Kidney capillary endothelial cell (primary cell): ENCODE data around the gene MCUB.

Experiments
- DNase-seq: peaks from one replicate; pipeline ENCODE4 v3.0.0-alpha.2; 2018; ENCODE audit warnings: low spot score

The MCUB gene

GRCh38 chr4:109682875-109683274 is 122.8 kb downstream of the MCUB start:
- DNase-seq = no peak

DNA sequence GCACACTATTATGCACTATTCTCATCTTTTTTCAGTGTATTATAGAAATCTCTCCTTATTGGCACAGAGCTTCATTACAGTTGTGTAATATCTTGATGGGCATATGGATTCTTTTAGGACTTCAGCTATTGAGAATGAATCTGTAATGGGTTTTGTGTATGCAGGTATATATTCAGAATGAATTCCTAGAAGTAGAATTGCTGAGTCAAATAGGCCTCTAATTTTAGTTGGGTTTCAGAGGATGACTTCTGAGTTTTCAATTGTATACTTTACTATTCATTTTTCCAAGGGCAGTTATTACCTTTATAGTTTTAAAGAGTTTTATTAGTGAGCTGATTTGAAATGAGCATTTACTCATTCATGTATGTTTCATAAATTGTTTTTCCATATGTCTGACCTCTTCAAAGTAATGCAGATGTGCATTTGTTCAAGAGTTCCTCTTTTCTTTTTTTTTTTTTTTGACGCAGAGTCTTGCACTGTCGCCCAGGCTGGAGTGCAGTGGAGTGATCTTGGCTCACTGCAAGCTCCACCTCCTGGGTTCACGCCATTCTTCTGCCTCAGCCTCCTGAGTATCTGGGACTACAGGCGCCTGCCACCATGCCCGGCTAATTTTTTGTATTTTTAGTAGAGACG is 123.7 kb downstream of the MCUB start:
- no peak for DNase-seq

- DNase-seq = no peak
Observed at GRCh38 chr4:109684727-109685126, 124.7 kb downstream of the MCUB start.

- DNase-seq = no peak
Observed at GRCh38 chr4:109690690-109691410, 130.8 kb downstream of the MCUB start.

DNA sequence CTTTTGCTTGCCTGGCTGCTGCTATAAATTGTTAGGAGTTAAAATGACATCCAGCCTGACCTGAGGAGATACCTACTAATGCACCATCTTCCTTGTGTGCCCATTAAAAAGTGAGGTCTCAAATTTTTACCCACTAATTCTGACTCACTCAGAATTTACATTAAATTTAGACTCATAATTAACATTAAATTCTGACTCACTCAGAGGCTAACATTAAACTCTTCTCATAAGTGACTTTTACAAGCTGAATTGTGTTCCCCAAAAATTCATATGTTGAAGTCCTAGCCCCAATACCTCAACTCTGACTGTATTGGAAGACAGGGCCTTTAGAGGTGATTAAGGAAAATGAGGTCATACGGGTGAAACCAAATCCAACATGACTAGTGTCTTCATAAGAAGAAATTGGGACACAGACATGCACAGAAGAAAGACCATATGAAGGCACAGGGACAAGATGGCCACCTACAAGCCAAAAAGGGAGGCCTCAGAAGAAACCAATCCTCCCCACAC is 131.4 kb downstream of the MCUB start:
- no peak for DNase-seq

DNA sequence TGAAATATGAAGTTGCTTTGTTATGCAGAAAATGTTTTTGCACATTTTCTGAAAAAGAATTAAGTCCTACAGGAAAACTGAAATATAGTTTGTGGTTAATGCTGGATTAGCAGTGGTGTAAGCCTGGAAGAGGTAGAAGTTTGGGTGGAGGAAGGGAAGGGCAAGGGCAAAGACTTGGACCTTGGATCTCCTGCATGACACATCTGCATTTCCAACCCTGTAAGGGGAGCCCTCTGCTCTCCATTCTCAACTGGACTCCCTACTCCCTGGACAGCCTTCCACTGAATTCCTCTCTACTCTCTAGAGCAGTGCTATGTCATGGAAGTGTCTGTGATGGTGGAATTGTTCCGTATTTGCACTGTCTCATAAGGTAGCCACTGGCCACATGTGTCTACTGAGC is 138.6 kb downstream of the MCUB start:
- no peak for DNase-seq

DNA sequence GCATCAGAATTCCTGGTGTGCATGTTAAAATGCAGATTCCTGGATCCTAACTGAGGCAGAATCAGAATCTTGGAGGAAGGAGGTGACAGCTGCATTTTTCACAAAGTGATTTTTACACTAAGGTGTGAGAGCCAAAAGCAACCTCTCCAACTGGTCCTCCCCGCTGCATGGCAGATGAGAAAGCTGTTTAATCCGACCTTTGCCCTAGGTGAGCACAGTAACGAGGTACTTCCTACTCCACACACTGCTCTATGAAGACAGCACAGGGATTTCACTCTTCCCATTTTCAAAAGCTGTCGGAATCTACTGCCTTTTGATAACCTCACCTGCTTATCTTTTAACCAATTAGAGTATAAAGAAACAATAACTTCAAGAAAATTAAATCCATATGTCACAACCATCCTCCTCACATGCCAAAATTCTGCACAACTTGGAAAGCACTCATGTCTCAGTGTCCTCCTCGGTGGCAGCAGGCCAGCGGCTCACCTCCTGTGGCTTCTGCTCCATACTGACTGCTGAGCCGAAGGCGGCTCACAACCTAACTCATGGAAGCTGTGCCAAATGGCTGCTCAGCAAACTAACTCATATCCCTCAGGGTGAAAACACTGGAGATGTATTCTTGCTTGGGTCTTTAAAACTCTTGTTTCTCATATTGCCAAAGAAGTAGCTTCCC is 139.6 kb downstream of the MCUB start:
- no peak for DNase-seq

DNA sequence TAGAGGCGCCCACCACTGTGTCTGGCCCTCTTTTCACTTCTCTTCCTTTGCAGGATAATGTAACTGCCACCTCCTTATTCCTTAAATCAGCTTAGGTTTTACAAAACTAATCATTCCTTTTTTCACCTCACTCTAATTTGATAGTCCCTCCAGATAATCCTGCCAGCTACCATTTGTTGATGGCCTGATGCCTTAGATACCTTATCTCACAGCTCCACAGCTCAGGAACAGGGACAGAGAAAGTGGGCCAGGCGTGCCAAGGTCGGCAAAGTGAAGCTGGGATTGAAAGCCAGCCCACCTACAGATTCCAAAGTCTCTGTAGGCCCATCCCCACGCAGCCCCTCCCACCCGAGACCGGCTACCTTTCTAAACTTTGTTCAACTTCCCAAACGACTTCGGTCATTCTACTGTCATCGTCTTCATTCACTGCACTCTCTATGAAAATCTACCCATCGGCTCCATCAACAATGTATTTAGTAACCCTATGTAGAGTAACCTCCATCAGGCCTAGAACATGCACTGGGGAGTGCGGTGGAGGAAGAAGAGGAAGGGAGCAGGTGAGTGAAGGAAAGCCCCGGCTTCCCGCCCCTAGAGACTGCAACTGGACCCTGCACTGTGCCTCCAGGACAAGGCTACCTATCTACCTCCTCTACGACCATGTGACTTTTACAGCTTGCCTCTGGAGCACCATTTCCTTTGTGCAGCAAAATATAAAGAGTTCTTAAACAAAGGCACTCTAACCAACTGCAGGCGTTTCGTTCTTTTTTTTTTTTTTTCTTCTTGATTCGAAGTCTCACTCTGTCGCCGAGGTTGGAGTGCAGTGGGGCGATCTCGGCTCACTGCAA is 141.7 kb downstream of the MCUB start:
- DNase-seq = peak; percentile 10

GRCh38 chr4:109702950-109703663 is 143.1 kb downstream of the MCUB start, which contains the start of gene CASP6:
Gene CASP6, minus strand, starts transcription at chr4:109703445. Its CDS starts 50 bp downstream, at chr4:109703395.
- DNase-seq = peak; percentile 56

DNA sequence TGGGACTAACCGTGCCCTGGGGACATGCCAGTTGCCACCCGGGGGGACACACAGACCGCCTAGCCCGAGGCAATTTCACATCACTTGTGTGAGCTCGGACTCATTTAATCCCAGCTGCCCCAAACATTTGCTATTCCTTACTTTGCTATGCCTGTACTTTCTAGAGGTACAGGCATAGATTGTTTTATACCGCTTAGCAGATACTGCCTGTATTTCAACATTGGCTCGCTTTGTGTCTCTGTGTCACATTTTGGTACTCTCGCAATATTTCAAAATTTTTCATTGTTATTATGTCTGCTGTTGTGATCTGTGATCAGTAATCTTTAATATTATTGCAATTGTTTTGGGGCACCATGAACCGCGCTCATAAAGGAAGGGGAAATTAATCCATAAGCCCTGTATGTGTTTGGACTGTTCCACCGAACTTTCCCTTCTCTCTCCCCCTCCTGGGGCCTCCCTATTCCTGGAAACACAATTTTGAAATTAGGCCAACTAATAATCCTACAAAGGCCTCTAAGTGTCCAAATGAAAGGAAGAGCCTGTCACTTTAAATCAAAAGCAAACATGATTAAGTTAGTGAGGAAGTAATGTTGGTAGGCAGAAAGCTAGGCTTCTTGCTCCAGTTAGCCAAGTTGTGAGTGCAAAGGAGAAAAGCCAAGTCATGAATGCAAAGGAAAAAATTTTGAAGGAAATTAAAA is 143.8 kb downstream of the MCUB start:
- peak; percentile 7 for DNase-seq

DNA sequence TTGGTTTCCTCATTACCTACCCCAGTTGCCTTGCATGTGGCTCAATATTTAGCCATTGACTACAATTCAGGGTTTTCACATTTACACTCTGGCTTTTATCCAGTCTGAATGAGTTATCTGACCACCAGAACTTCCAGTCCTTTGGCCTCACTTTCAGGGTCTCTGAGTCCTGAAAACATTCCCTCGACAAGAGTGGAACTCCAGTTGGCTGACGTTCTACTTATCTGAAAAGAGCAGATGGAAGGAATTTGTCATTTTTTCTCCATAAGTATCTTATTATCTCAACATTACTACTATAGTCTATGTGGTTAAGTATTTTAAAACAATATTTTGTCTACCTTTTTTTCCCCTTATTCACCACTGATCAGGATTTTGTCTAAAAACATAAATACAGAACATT is 148.4 kb downstream of the MCUB start:
- DNase-seq = no peak

DNA sequence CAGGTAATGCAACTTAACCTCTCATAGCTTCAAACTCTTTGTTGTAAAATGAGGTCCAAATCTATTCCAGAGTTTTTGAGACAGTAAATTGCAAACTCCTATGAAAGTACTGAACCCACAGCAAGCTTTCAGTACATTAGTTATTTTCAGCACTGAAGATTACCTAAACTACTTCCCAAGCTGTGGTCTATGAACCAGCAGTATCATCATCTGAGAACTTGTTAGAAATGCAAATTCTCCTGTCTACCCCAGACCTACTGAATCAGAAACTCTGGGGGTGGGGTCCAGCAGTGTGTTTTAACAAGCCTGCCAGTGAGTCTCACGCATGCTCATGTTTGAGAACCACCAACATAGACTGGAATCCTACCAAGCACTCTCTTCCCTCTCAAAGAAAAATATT is 148.9 kb downstream of the MCUB start:
- DNase-seq = no peak

- no peak for DNase-seq
Observed at GRCh38 chr4:109713500-109713899, 153.5 kb downstream of the MCUB start.

DNA sequence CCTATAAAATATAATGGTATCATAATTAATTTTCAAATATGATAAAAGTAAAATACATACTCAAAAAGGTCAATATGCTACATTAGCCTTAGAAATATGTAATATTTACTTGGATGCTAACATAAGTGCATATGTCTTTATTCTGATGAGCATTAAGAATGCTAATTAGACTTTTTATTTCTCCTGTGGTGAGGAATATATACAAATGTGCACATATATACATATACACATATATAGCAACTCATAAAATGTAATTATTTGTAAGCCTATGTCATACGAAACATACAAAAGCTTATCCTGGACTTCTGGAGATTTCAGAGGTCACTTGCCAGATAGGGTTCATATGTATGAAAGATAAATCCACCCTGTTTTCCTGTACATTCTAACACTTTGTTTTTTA is 158.7 kb downstream of the MCUB start:
- DNase-seq = no peak

DNA sequence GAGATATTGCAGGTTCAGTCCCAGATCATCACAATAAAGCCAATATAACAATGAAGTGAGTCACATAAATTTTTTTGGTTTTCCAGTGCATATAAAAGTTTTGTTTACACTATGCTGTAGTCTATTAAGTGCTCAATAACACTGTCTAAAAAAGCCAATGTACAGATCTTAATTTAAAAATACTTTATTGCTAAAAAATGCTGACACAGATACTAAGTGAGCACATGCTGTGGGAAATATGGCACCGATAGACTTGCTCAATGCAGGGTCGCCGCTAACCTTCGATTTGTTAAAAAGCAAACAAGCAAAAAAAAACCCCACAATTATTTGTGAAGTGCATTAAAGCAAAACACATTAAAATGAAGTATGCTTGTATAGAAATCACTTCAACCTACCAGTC is 159.6 kb downstream of the MCUB start:
- no peak for DNase-seq

DNA sequence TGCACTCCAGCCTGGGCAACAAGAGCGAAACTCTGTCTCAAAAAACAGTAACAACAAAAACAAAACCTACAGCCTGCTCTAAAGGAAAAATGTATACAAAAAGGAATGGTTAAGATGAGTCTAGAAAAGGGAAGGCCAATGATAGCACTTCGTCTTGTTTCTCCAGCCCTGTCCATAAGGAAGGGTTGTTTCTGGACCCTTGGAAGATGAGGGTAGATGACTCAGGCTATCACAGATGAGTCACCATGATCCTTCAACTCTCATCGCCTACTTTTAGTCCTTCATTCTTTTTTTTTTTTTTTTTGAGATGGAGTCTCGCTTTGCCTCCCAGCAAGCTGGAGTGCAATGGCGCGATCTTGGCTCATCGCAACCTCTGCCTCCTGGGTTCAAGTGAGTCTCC is 161.0 kb downstream of the MCUB start:
- DNase-seq = no peak

DNA sequence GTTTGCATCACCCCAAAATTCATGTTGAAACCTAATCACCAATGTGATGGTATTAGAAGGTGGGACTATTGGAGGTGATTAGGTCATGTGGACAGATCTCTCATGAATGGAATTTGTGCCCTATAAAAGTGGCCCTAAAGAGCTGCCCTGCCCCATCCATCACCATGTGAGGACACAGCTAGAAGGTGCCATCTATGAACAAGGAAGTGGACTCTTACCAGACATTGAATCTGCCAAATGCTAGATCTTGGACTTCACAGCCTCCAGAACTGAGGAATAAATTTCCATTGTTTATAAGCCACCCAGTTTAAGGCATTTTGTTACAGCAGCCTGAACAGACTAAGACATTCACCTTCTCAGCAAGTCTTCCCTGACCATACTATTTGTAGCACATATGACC is 162.3 kb downstream of the MCUB start:
- DNase-seq = no peak

GRCh38 chr4:109723110-109723509 is 163.1 kb downstream of the MCUB start:
- DNase-seq = no peak

DNA sequence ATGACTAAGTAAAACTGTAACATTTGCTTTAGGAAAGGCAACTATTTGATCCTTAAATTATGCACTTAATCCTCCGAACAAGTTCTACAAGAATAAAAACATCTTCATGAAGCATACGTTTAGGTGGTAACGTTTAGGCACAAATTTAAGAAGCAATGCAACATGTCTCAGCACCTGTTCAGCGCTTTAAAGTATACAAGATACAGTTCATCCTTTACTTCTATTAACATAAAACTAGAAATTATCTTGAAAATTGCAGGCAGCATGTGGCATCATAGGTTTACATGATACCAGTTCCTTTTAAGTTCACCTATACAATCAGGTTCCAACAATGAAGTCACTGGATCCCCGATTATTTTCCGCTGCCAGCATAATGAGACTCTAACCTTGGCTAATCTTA is 168.3 kb downstream of the MCUB start:
- no peak for DNase-seq

GRCh38 chr4:109729117-109729717 is 169.2 kb downstream of the MCUB start:
- no peak for DNase-seq
